NCI-H748 treated with DMSO at 0.1 percent for 48 hours (cell line): Measurements from ENCODE around the gene C1orf159.
A peak's percentile ranks its signal among the peaks of the same experiment; 100 is the strongest.
"Not testable (repeated sequence)": the region's sequence is repeated elsewhere in the genome, so short reads cannot be mapped to it uniquely, and the experiment has no call there.

Experiments used
- DNase-seq: peaks from one replicate; lab custom pipeline; 2025; lab: John Stamatoyannopoulos, UW

Gene C1orf159

DNA sequence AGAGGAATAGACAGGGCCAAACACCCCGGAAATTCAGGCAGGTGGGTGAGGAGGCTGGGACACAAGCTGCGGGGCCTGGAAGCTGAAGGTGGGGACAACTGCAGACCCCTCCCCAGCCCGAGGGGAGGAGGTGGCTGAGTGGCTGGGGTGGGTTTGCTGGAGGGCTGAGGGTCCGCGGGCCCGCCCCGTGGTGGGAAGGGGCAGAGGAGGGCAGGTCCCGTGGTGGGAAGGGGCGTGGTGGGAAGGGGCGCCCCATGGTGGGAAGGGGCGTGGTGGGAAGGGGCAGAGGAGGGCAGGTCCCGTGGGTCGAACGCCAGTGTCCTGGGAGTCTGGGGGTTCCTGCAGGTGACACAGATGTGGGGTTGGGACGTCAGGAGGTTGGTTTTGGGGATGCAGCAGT is 33.5 kb upstream of the C1orf159 start:
- no peak for DNase-seq

DNA sequence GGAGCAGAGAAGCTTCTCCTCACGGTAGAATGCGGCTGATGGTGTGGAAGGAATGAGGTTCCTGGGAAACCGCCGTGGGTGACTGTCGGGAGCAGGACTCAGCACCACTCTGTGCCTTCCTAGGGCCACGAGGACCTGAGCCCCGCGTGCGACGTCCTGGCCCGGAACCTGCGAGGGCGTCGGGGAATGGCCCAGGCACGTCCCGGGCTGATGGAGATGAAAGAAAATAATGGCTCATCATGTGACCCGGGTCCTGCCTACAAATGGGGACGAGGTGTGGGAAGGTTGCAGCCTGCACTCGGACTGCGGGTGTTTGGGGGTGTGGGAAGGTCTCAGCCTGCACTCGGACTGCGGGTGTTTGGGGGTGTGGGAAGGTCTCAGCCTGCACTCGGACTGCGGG is 32.7 kb upstream of the C1orf159 start:
- no peak for DNase-seq

DNA sequence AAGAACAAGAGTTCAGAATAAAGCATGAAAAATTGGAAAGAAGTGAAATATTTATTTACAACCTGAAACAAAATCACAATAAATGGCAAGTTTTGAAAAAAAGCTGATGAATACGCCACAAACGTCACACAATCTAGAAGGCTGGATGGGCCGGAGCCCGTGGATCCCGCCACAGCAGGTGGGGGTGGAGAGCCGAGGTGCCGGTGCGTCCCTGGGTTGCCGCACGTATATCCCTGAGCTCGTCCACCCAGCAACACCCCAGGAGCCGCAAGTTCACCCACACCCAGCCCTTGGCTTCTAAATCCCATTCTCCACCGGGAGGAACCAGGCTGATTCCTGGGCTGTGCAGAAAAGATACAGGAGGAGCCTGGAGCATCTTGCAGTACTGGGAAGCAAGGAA is 32.2 kb upstream of the C1orf159 start:
- DNase-seq, result no peak

DNA sequence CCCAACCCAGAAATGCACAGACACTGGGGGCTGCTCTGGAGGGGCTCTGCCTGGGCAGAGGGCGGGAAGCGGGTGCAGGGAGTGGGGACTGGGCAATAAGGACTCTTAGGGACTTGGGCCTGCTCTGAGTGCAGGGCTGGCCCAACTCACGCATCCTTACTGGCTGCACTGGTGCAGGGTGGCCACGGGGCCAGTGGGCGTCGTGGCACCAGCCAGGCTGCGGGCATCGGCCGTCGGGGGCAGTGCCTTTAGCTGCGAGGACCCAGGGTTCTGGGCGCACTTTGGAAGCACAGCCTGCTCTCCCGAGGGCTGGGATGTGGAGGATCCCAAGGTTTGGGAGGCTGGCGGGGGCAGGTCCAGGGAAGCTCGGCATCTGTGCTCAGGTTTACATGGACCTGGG is 30.7 kb upstream of the C1orf159 start:
- no peak for DNase-seq

DNA sequence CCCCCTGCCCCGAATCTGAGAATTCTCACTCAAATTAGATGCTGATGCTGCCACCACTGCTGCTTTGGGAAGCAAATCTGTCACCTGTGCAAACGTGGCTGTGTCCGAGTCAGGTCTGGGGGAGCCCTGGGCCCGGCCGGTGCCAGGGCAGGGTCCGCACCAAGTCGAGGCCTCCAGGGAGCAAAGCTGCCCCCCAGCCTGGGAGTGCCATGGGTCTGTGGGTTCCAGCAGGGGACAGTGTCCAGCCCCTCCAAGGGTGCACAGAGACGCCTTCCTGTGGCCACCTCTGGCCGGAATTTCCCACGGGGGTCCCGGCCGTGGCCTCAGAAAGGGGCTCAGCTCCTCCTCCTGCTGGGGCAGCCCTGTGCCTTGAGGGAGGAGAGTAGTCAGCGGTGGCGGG is 30.1 kb upstream of the C1orf159 start:
- DNase-seq, result no peak

DNA sequence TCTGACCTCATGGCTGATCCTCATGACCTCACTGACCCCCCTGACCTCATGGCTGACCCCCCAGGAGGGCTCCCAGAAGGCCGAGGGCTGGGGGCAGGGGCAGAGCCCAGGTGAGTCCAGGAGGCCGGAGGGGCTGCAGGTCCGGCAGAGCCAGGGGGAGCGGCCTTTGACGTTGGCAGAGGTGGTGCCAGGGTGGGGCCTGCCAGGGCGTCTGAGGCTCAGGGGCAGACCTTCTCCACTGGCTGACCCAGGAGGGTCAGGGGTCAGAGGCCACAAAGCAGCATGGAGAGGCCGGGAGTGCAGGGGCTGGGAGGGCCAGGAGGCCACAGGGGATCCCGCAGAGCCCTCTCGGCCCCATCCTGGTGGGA is 29.6 kb upstream of the C1orf159 start:
- no peak for DNase-seq

DNA sequence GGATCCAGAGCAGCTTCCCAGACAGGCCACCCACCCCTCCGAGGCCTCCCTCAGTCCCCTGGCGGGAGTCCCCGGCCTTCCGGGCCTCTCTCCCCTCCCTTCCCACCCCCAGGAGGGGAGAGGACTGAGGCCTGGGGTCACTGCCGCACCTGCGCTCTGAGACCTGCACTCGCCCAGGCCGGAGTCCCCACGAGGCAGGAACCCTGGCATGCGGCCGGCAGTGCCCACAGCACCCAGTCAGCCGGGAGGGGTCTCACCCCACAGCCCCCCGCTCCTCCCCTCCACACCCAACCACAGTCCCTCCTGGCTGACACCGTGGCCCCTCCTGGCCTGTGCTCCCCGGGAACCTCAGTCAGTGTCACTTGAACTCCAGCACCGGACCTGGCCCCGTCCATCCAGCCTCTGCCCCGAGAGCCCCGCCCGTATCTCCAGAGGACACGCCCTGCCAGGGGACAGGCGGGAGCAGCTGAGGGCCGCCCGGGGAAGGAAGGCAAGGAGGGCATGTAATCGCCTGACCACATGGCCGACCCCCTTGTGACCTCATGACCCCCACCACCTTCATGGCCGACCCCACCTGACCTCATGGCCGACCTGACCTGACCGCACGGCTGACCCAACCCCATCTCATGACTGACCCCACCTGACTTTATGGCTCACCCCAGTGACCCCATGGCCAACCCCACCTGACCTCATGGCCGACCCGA is 29.1 kb upstream of the C1orf159 start:
- DNase-seq, result no peak

DNA sequence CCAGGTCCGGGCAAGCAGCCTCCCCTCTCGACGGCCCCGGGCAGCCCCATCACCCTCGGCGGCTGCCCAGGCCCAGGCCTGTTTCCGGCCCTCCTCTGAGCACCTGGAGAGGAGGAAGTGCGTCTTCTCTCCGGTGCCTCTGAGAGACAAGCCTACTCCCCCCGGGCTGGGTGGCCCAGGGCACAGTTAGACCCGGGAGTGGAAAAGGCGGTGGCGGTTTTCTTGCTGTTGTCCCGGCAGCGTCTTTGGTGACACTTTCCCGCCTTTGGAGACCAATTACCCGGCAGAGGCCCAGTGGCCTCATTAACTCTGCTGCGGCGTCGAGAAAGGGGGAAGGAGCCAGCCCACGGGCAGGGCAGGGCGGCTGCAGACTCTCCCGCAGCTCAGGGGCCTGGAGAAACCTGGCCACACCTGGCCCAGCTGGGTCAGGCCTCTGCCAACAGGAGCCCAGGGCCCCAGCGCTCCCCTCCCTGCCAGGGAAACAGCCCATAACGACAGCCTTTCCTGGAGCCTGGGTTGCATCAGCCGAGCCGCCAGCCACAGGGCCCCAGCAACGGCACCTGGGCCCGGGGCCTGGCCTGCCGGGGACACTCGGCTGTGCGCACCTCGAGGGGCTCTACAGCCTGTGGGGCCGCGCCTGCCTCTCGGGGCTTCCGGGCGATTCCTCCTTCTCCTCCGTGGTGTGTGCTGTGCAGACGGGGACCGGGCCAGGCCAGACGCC is 28.4 kb upstream of the C1orf159 start:
- no peak for DNase-seq

DNA sequence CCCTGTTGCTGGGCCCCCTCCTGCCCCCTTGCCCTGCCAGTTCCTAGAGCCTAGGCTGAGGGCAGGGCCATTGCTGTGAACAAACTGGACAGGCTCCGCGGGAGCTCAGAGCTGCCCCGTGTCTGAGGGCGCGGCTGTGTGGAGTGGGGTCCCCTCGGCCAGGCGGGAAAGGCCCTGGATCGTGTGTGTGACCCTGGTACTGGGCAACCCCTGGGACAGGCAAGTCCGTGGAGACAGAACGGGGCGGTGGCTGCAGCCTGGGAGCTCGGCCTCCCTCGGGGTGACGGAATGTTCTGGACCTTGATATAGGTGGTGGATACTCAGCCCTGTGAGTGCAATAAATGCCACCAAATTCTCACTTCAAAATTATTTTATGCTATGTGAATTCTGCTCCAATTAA is 27.7 kb upstream of the C1orf159 start:
- DNase-seq, result no peak

DNA sequence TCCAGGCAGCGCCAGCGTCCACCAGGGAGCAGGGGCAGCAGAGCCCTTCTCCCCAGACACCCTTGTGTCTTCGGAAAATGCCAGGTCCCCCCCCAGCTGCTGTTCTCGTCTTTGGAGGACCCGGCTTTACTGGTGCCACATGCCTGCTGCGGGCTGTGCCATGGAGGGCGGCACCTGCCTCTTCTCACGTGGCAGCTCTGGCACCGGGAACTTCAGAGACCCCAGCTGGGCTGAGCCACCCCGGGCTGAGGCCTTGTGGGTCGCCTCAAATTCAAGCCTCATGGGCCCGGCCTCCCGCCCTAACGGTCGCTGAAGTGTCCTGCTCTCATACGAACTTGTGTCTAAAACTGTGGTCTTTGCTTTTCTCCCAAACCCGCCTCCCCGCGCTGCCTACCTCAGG is 27.0 kb upstream of the C1orf159 start:
- no peak for DNase-seq

DNA sequence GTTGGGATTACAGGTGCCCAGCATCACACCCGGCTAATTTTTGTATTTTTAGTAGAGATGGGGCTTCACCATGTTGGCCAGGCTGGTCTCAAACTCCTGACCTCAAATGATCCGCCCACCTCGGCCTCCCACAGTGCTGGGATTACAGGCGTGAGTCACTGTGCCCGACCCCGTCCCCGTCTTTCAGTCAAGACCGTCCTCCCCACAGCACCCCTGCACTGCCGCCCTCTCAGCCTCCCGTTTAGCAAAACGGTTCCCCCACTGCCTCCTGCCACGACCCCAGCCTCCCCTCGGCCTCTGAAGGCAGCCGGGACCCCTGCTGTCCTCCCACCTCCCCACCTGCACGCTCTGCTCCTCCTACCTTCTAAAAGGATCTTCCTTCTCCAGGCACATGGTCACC is 26.5 kb upstream of the C1orf159 start:
- not testable (repeated sequence) for DNase-seq

DNA sequence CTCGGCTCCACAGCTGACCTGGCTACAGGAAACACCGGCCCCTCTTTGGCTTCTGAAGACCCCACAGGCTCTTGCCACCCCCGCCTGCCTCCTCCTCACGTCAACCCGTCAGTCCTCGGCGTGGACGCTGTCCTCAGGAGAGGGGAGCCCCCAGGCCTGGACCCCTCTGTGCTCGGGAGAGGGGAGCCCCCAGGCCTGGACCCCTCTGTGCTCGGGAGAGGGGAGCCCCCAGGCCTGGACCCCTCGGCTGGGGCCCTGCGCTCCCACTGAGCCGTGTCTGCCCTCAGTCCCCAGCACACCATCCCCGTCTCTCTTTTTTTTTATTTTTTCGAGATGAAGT is 26.0 kb upstream of the C1orf159 start:
- DNase-seq, result no peak

DNA sequence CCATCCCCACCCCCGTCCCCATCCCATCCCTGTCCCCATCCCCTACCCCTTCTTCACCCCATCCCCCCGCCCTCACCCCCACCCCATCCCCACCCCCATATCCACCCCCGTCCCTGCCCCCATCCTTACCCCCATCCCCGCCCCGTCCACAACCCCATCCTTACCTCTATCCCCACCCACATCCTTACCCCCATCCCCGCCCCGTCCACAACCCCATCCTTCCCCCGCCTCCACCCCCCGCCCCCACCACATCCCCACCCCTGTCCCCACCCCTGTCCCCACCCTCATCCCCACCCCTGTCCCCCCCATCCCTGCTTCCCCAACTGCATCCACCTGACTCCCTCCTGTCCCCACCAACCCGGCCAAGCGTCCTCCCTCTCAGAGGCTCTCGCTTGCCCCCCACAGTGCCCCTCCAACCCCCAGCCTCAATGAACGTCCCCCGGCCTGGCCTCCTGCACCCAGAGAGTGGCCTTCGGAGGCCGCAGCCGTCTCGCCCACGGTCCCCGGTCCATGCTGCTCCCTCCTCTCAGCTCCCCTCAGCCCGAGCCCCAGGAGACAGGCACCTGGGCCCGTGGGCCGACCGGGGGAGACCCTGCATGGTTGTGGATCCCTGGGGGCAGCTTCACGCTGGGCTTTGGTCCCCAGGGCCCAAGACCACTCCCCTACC is 25.5 kb upstream of the C1orf159 start:
- no peak for DNase-seq

DNA sequence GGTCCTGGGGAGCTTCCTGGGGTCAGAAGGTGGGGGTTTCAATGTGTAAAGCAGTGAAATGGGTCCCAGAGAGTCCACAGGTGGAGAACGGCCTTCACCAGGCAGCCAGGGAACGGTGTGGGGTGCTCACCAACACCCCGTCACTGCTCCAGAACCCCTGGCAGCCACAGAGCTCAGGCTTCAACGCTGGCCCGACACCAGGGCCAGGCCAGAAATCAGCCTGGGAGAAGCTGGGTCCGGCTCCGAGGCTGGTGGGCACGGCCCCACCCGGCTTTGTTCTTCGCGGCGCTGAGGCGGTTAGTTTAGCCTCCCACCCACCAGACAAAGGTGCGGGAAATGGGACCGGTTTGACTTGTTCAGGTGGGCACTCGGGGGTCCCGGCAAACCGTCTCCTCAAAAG is 24.8 kb upstream of the C1orf159 start:
- DNase-seq, result no peak

DNA sequence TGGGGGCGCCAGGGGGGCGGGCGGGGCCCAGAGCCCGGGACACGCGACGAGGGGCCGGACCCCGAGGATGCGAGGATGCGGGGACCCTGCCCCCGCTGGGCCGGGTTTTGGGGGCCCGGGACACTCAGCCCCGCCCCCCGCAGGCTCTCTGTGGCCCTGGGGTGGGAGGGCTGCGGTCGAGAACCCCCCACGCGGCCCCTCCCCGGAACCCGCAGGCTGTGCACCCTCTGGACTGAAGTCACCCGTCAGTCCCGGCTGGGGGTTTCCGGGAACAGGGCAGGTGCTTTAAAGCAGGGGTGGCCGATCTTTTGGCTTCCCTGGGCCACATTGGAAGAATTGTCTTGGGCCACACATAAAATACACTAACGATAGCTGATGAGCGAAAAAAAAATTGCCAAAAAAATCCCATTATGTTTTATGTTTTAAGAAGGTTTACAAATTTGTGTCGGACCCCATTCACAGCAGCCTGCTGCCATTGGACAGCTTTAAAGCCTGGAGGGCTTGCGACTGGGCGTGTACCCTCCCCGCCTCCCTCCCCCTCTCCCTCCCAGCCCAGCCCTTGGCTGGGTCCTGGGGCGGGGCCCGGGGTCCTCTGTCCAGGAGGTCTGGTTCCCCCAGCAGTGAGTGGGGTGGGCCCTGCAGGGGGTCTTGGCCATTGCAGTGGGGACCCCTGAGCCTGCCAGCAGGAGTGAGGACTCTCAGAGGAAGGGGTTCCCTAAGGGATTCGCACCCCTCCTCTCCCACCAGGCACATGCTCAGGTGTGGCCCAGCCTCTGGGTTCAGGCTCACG is 21.6 kb upstream of the C1orf159 start:
- no peak for DNase-seq

DNA sequence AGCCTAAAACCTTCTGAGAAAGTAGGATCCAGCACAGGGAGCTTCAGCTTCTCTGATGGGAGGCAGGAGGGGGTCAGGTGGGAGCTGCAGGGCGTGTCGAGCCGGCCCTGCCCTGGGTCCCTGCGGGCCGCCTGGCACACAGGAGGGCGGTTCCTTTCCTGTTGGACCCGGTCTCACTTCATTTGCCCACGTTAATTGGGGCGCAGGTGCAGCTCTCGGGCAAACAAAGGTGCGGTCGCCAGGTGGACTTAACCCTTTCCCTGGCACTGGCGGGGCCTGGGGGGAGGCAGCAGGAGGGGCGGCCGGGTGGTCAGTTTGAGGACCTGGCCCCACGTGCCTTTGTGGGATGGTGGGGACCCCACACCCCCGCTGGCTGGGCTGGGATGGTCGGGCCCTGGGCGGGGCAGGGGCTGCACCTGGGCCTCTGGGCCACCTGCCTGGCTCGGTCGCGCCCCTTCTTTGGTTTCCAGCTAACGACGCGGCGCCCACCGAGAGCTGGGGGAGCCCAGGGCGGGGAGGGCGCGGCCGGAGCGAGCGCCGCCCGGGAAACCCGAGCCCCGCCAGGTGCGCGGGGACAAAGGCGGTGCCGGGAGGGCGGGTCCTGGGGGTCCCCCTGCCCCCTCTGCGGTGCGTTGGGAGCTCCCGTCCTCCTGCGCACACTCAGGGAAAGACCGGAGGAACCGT is 20.8 kb upstream of the C1orf159 start:
- DNase-seq, result peak; percentile 75

DNA sequence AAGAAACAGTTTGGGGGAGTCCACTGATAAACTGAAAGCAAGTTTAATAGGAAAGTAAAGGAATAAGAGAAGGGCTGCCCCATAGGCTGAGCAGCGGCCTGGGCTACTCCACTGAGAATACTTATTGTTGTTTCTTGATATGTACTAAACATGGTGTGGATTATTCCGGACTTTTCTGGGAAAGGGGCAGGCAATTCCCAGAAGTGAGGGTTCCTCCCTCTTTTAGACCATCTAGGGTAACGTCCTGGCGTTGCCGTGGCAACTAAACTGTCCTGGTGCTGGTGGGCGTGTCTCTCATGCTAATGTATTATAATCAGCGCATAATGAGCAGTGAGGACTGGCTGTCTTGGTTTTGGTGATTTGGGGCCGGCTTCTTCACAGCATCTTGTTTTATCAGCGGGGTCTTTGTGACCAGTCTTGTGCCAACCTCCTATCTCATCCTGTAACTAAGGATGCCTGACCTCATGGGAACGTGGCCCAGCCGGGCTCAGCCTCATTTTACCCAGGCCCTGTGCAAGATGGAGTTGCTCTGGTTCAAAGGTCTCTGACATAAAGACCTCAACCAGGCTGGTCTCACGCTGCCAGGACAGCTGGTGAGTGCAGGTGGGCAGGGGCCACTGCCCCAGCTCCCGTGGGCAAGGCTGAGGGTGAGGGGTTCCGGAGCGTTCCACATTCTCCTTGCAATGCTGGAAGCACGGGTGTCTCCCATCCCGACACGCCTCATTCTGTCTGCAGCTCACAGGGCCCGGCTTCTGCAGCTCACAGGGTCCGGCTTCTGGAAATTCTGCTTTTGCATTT is 19.6 kb upstream of the C1orf159 start:
- DNase-seq, result no peak

DNA sequence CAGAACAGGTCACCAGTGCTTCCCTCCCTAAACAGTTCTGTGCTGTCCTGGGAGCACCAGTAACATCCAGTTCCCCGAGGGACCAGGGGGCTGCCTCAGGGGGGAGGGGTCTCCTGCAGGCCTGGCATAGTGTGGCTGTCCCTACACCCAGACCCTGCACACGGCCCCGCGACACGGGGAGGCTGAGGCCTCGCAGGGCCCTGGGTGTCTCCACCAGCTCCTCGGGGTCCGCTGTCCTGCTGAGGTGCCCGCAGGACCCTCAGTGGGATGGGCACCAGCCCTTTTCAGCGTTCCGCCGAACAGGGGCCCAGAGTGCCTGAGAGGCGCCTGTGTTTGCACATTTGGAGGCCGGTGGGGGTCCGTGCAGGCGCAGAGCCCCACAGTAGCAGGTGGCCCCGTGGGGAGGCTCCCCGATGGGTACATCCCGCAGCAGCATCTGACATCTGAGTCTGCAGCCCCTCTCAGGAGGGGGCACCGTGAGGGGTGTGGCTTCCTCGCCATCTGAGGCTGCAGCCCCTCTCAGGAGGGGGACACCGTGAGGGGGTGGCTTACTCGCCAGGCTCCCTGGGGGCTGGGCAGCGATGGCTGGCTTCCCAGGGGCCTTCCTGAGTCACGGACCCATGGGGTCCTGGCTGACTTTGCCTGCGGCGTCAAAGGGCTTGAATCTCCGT is 18.5 kb upstream of the C1orf159 start:
- DNase-seq, result no peak

DNA sequence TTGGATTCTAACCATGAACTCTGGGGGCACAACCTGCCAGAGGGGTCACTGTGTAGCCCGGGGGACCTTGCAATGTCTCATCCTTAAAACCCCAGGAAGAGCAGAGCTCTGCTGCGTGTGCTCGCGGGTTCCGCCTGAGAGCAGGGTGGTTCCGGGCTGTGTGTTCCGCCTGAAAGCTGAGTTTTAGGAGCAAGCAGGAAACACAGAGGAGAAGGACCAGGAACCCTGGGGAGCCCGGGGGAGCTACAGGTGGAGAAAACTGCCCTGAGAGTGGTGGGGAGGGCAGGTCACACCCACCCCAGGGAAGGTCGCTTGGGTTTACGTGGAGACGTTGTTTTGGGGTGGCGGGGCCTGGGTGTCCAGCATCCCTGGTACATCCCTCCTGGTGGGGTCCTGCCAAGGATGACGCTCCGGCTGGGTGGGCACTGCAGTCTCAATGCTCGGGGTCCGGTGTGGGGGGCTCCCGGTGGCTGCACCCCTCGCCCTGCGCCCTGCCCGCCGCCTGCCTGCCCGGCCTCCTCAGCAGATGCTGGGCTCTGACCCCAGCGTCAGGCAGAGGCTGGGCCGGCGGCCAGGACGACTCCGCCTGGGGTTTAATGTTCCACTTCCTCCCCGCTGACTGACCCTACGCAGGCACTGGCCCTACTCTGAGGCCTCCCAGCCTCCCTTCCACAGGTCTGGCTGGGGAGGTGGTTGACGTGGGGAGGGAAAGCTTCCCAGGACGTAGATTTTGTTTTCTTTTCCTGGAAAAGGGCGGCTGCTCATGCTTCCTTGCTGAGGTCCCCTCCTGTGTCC is 17.3 kb upstream of the C1orf159 start:
- no peak for DNase-seq
